GM19468 (cell line): ENCODE data around the gene TINCR.
"Not testable (repeated sequence)": the region's sequence is repeated elsewhere in the genome, so short reads cannot be mapped to it uniquely, and the experiment has no call there.

Experiments
- ATAC-seq: cut with Tn5 transposase; IDR thresholded peaks from one replicate; pipeline ENCODE4 v1.9.1; 2021; ENCODE audit warnings: mild to moderate bottlenecking, moderate library complexity, moderate number of reproducible peaks; ENCODE audit not compliant: unreplicated experiment; ENCODE audit errors: extremely low read depth

TINCR gene

DNA sequence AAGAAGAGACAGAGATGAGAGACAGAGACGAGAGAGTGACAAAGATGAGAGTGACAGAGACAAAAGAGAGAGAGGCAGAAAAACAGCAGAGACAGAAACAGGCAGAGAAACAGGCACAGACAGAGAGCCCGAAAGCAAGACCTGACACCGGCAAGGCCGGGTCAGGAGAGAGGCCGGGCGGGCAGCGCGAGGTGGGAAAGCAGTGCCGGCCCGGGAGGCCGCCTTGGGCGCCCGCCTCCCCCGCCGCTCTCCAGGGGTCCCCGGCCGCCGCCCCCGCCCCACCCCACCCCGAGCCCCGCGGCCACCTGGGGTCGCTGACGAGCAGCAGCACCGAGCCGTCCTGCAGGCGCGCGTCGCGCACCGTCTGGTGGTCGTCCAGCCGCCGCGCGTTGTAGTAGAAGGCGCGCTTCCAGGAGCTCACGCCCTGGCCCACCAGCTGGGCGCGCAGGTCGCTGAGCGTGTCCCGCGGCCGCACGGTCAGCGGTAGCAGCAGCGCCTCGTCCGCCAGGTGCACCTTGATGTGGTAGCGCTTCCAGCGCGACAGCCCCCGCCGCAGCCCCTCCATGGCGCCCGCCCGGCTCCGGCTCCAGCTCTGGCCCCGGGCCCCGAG, at the start of gene TINCR:
TSS of gene TINCR (minus strand) at position 594 of the 610 bp plus-strand sequence.
- ATAC-seq = no peak

DNA sequence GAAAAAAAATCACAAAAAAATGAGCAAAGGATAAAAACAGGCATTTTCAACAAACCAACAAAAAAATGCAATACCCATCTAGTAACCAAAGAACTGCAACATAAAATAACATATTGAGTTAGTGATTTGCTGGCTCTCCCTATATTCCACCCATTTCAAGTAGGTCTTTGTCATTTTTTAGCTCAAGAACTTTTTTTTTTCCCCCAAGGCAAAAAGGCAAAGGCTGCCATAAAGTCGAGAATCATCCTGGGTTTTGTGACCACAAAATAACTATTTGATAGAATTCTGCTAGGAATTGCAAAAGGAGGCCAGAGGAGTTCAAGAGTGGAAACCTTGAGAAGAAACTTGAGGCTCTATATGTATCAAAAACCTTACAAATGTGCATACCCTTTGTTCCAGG, 49.3 kb upstream of the TINCR start:
- no peak for ATAC-seq

- no peak for ATAC-seq
These were observed 48.1 kb upstream of the TINCR start for GRCh38 chr19:5615756-5616327.

DNA sequence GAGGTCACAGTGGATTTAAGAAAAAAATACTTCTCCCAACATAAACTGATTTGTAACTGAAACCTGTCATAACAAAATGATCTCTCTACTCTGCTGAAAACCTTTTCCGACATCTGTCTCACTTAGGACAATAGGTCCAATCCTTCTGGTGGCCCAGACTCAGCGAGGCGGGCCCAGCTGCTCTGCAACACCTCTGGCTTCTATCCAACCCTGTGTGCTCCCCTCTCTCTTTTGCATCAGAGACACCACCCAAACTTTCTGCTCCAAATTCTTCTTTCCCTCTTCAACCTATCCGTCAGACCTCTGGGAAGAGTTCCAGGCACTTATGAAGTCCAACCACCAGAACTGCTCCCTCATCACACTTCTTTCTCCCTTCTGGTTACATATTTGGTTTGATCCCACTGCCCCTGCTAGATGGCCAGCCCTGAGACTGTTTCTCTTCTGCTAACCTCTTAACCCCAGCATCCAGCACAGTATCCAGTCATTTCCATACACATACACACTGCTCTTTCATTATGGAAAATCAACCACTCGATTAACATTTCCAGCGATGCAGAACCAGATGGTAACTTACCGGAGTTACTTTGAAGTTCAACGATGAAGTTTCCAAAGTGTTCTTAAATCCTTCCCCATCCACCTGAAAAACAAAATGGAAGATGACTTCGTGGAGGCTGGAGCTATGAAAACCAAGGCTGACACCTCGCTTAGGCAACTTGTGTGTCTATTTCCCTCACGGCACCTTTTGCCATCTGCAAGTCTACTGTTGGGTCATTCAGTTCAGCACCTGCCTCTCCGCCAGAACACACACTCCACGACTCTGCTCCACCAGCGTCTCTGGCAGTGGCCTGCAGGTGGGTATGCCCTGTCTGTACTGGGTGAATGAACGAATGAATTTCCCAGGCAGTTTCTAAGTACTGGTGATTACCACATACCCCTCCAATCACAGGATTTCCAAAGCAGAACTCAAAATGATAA, 45.4 kb upstream of the TINCR start:
- ATAC-seq = no peak

DNA sequence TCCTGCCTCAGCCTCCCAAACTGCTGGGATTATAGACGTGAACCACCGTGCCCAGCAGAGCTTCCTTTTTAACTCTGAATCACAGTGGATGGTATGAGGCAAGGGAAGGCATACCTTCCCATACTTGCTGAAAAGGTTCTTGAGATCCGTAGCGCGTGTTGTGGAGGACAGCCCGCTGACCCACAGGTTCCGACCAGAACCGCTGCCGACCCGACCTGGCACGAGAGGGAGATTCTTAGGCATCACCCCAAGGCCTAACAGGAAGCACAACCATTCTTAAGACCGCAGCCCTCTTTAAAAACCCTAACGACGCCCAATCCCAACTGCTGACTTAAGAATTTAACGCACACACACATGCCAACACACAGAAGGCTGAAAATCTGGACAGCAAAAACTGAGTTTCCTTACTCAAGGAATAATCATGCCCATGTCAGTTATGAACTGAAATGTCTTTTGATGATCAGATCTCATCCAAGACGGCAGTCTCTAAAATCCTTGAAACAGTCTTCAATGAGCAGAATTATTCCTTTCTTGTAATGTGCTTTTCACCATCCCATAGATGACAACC, 42.2 kb upstream of the TINCR start:
- ATAC-seq = no peak

GRCh38 chr19:5608766-5609165, 41.0 kb upstream of the TINCR start:
- ATAC-seq = not testable (repeated sequence)

GRCh38 chr19:5608291-5608690, 40.5 kb upstream of the TINCR start:
- ATAC-seq = no peak

GRCh38 chr19:5607318-5608275, 39.8 kb upstream of the TINCR start:
- no peak for ATAC-seq

DNA sequence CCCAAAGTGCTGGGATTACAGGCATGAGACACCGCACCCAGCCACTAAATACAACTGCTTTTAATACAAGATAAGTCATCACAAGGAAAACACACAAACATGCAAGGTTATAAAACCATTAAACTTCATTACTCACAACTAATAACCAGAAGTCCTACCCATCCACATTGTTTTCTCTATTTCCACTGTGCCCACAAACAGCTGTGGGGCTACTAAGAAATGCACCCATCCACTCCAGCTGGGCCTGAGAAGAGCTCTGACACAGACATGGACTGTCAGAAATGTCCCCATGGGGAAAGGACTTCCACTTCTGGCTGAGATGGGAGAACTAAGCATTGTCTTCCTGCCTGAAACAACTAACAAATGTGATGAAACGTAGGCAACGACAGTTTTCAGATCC, 37.6 kb upstream of the TINCR start:
- ATAC-seq = no peak

- ATAC-seq = no peak
These were observed 35.9 kb upstream of the TINCR start for GRCh38 chr19:5603626-5604025.

- no peak for ATAC-seq
These were observed 33.0 kb upstream of the TINCR start for GRCh38 chr19:5600797-5601196.

GRCh38 chr19:5595745-5596144, 28.0 kb upstream of the TINCR start:
- ATAC-seq = no peak

GRCh38 chr19:5595129-5595528, 27.4 kb upstream of the TINCR start:
- no peak for ATAC-seq

GRCh38 chr19:5594521-5594950, 26.8 kb upstream of the TINCR start:
- ATAC-seq = no peak

DNA sequence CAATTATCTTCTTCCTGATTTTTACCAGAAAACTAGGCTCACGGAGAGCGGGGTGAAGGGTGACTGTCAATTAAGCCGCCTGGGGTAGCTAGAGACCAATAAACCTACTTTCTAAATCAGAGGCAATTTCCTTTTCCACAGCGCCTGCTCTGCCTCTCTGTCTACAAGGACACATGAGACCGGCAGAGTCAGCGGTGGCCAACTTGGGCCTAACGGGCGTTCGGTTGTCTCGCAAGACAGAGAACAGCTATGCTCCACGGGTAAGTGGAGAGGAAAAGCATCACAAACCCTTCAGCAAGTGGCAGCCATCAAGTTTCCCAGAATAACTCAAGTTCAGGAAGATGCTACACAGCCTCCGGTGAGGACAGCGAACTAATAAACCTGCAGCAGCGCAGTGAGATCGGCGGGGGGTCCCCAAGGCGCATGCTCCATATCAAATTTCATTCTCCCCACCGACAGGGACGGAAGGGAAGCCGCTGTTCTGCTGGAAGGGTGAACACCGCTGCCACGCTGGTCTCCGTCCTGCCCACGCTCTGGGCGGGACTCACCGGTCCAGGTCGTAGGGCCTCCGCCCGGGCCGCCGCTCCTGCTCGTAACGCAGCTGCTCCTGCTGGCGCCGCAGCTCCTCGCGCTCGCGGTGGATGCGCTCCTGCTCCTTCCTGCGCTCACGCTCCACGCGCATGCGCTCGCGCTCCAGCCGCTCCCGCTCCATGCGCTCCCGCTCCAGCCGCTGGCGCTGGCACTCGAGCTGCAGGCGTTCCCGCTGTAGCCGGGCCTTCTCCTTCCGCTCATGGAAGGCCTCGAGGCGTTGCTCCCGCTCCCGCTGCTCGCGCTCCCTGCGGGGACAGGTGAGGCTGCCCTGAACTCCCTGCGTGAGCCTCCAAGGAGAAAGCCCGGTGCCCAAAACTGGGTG, 25.8 kb upstream of the TINCR start:
- no peak for ATAC-seq

DNA sequence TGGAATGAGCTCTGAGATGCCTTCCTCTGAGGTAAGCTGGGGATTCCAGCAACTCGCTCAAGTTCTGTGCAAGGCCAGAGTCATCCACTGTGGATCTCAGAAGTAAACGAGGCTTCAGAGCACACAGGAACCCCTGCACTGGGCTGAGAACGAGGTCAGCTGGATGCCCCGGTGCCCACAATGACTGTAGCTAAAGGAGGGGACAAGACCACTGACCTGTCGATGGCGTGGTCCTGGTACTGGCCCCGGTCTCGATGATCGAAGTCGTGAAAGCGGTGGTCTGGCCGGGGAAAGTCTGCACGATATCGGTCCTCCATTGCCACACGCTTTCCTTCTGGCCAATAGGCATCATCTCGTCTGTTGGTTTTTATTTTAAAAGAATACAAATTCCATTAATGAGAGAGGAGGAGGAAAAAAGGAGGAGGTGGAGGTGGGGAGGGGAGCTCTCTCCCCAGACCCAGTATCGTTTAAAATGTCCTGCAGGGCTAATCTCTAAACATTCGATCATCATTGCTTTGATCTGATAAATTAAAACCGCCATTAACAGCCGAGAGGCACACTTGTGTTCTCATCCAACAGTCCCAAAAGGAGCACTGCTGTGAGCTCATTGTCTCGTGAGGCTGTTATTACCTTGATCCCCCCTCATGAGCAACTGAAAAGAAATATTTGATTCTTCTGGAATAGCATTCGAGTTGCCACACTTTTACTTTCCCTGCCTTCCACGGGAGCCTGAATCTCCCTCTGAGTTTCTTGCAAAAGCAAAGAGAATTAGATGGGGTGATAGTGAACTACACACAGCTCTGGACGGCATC, 25.0 kb upstream of the TINCR start:
- no peak for ATAC-seq

- ATAC-seq = no peak
These were observed 23.7 kb upstream of the TINCR start for GRCh38 chr19:5591476-5591875.

DNA sequence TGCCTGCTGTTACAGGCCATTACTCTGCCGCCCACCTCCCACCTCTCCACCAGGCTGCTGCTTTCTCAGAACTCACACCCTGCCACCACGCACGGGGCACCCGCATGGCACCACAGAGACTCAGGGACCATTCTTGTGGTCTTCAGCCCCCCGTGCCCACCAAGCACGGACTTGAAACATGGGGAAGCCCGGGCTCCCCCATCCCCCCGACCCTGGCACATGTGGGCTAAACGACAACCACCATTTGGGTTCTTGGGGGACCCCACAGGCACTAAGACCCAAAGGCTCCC, 23.1 kb upstream of the TINCR start:
- no peak for ATAC-seq
